C1 segment of cervical spinal cord (tissue), 14 donors: ENCODE measurements around the gene DAAM1.

Source experiments
- DNase-seq, 14 donors: peaks; one replicate each; lab custom pipeline; 2025; lab: John Stamatoyannopoulos, UW

The DAAM1 gene

DNA sequence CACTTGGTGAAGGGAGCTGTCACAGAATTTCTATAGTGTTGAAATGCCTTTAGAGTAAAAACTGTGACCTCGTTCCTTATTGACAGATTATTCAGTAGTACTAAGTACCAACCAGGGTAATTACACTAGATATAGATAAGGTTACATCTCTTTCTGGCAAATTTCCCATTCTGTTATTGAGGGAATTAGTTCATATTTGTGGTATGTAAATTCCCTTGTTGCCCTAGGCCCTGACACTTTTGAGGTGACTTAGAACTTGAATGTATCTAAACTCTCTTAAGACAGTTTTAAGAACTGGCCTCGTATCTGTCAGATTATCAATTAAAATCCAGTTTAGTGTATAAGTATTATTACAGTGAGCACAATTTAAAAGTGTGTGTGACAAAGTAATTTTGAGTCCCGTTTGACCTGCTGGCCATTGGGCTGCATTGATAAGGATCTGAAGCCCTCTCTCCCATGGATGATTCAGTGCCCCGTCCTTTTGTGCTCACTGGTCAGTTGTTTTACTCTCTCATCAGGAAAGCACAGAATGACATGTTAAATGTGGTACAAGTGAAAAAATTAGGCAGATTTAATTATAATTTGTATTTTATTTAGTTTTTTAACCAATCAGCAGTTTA, 153.5 kb downstream of the DAAM1 start:
- no peak for DNase-seq

DNA sequence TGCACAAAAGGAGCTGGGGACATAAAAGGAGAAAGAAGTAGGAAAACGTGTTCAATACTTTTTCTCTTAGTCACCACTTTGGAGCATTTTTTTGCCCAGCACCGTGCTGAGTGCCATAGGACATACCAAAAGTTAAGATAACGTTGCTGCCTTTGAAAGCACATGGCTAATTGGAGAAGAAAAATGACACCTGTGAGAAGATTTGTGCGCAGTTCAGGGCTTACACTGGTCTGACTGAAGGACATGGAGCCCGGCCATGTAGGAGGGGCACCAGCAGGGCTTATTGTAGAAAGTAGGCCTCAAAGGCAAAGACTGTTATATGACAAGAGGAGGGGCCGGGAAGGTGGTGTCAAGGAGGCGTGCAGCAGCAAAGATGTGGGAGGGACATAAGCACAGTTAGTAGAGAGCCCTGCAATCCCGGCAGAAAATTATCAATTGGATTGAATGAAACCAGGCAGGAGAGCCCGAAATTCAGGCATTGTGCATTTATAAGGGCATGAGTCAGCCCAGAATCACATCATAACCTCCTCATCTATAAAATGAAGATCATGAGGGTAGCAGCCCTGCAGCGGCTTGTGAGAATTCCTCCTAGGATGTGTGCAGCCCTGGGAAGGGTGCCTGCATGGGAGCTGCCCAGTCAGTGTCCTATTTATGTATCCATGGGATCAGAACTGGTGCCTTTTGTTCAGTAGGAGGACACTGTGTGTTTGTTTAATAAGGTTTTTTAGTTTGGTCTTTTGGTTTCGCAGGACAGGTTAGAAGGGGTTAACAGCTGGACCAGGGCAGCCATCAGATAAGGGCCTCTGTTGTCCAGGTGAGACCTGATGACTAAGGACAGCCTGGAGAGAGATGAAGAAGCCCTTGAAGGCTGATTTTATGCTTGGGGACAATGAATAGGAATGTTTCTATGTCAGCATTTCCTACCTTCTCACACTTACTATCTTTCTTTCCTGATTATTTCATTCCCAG, 154.3 kb downstream of the DAAM1 start:
- DNase-seq = peak in 1 of 14 donors; percentile 12

- DNase-seq = peak in 2 of 14 donors; percentile 5 to 85
Measured at GRCh38 chr14:59343585-59343984, 155.1 kb downstream of the DAAM1 start.

GRCh38 chr14:59344016-59344415, 155.5 kb downstream of the DAAM1 start:
- DNase-seq = no peak

GRCh38 chr14:59344691-59345455, 156.4 kb downstream of the DAAM1 start:
- DNase-seq = no peak

DNA sequence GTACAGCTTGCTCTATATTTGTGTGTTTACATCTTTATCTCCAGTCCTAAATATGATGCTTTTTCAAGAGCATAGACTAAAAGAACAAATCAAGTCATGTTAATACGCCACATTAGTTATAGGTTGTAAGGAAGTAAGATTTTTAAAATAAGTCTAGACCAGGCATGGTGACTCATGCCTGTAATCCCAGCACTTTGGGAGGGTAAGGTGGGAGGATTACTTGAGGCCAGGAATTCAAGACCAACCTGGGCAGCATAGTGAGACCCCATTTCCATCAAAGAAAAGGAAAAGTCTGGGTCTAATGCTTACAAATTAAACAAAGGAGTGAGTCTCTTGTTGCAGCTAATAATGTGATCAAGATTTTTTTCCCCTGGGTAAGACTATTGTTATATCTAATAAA, 157.9 kb downstream of the DAAM1 start:
- no peak for DNase-seq

- DNase-seq = no peak
Measured at GRCh38 chr14:59346796-59347510, 158.5 kb downstream of the DAAM1 start.

DNA sequence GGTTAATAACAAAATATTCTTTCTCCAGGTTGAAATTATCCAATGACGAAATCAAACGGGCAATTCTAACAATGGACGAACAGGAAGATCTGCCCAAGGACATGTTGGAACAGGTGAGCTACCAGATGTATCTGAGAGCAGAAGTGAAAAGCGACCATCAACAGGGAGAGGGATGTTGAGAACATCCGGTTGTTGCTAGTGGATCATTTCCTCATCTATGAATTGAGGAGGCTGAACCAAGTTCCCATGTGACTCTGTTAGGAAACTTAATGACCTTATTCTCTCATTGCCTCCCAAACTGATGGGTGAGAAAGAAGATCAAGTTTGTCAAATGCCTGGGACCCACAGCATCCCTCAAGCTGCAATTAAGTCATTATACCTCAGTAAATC, 159.0 kb downstream of the DAAM1 start:
- no peak for DNase-seq

- no peak for DNase-seq
Measured at GRCh38 chr14:59347915-59348314, 159.4 kb downstream of the DAAM1 start.

GRCh38 chr14:59349258-59349701, 160.8 kb downstream of the DAAM1 start:
- no peak for DNase-seq

GRCh38 chr14:59352961-59353360, 164.5 kb downstream of the DAAM1 start:
- no peak for DNase-seq

GRCh38 chr14:59354666-59355065, 166.2 kb downstream of the DAAM1 start:
- no peak for DNase-seq

DNA sequence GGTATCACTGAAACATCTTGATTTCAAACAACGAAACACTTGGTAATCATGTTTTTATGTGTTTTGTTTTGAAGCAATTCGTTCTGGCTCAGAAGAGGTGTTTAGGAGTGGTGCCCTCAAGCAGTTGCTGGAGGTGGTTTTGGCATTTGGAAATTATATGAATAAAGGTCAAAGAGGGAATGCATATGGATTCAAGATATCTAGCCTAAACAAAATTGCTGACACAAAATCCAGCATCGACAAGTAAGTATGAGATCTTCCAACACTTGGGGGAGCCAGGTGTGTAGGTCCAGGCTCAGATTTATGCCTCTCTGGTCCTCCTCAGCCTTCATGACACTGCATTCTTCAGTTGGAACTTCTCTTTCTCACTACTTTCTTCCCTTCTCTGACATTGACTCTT, 166.6 kb downstream of the DAAM1 start:
- no peak for DNase-seq

DNA sequence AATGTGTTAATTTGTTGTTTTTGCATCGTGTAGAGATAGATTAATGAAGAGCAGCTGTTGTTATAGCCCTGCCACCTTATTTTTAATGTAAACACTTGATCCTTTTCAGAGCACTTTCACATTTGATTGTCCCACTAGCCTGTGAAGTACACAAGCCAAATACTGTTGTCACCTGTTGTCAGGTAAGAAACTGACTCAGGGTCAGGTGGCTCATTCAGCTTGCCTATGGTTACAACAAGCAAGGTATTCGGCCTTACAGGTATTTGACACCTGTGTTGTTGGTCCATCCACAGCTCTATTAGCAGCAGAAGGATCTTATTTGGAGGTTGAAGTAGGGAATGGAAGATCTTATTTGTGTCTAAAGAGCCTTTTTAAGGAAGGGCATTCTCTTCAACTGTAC, 167.8 kb downstream of the DAAM1 start:
- DNase-seq = no peak

DNA sequence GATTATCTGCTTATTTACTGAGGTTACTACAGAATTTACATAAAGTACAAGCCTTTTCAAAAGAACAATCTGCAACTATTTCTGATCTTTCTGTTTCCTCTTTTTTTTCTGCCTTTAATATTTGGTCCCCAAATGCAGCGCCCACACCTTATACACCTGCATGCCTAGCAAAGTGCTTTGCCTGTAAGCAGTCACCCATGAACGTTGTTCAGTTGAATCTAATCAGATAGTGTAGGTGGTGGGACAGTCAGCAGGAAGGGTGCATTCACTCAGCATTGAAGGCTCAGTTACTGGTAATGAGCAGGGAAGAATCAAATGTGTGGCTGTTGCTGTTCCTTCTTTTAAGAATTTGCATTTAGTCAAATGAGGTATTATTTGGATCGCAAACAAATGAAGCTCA, 168.3 kb downstream of the DAAM1 start:
- DNase-seq = no peak

DNA sequence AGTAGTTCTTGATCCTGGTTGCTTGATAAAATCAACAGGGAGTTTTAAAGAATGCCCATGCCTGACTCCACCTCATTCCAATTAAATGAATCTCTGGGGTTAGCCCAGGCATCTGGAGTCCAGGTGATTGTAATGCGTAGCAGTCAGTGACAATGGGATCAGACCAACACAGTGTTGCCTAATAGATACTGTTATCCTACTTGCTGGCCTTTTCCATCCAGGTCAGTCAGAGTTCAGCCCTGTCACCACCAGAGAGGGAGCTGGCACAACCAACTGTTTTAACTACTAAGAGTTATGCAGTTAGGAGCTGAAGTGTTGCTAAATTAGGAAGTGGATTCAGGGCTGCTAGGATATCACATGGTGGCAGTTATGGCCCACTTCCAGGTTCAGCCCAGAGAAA, 169.6 kb downstream of the DAAM1 start:
- peak in 1 of 14 donors; percentile 3 for DNase-seq

DNA sequence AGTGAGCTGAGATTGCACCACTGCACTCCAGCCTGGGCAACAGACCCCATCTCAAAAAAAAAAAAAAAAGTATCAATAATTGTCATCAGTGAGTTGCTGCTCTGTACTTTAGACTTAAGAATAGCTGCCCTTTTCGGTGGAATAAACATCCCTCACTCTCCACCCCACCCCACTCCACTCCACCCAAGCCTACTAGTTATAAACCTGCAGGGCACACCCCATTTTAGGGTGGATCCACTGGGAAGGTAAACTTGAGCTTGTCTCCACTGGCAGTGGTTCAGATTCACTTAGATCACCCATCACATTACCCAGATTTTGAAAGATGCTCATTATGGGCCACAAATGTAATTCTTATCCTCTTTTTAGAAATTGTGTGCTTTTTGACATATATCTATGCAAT, 170.3 kb downstream of the DAAM1 start:
- no peak for DNase-seq

- no peak for DNase-seq
Measured at GRCh38 chr14:59359431-59360124, 171.1 kb downstream of the DAAM1 start.

GRCh38 chr14:59360233-59360632, 171.8 kb downstream of the DAAM1 start:
- DNase-seq = no peak

DNA sequence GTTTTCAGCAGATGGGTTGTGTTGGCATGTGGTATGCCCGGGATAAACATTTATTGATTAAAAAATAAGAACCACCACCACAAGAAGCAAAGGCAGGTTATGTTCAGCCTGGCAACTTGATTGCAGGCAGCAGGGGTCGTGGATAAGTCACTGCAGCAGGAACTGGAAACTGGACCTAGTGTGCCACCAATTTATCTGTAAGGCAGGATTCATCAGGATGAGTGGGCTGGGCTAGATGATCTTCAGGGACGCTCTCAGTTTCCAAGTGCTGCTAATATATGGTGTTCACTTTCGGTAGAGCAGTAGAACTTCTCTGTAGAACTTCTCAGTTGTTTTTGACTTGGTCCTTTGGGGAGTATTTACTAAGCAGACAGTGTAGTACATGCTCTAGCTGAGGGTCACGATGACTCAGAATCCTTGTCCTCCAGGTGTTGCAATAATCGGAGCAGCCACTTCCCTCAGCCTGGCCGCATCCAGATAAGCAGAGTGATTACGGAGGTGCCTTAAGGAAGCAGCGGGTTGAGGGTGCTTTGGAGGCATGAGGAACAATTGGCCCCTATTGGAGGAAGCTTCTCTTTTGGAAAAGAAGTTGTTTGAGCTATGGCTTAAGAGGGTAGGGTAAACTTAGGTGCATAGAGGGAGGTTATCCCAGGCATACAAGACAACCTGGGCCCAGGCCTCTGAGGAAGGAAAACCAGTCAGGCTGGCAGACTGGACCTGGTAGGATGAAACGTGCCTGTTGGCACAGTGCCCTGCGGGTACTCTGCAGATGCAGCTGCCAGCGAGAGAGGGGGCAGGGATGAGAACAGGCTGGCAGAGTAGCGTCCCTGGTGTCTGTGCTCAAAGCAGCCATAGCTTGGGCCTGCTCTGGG, 172.7 kb downstream of the DAAM1 start:
- peak in 2 of 14 donors; percentile 30 to 56 for DNase-seq
